Activated naive CD8-positive, alpha-beta T cell treated with anti-CD3 and anti-CD28 coated beads for 36 hours (primary cell): ENCODE results near the gene SPEM2. TPM values are rescaled to one million over a fixed set of nuclear protein-coding genes. Genes with fewer than 3 reads are reported as not detected.

Experiments
- DNase-seq: peaks from one replicate; pipeline ENCODE4 v3.0.0; 2021
- H3K27ac Mint-ChIP-seq: one replicate; pipeline ENCODE4 v1.8.0; 2022; ENCODE audit warnings: mild to moderate bottlenecking, moderate library complexity, mixed read lengths
- H3K27me3 Mint-ChIP-seq: one replicate; pipeline ENCODE4 v1.8.0; 2022; ENCODE audit warnings: mild to moderate bottlenecking, mixed read lengths
- H3K36me3 Mint-ChIP-seq: one replicate; pipeline ENCODE4 v1.8.0; 2021; ENCODE audit warnings: mild to moderate bottlenecking, mixed read lengths
- H3K4me1 Mint-ChIP-seq: one replicate; pipeline ENCODE4 v1.8.0; 2021; ENCODE audit warnings: mixed read lengths
- H3K4me3 Mint-ChIP-seq: one replicate; pipeline ENCODE4 v1.8.0; 2022; ENCODE audit warnings: mild to moderate bottlenecking, moderate library complexity, mixed read lengths
- H3K9me3 Mint-ChIP-seq: one replicate; pipeline ENCODE4 v1.8.0; 2022; ENCODE audit warnings: mixed read lengths
- total RNA-seq, 2 experiments: library from RNA; stranded (reverse); gene quantifications; one replicate each; pipeline ENCODE4 v1.2.3, GENCODE V29; 2021

Gene SPEM2
- total RNA-seq, 2 experiments from 2014 or later = not detected

DNA sequence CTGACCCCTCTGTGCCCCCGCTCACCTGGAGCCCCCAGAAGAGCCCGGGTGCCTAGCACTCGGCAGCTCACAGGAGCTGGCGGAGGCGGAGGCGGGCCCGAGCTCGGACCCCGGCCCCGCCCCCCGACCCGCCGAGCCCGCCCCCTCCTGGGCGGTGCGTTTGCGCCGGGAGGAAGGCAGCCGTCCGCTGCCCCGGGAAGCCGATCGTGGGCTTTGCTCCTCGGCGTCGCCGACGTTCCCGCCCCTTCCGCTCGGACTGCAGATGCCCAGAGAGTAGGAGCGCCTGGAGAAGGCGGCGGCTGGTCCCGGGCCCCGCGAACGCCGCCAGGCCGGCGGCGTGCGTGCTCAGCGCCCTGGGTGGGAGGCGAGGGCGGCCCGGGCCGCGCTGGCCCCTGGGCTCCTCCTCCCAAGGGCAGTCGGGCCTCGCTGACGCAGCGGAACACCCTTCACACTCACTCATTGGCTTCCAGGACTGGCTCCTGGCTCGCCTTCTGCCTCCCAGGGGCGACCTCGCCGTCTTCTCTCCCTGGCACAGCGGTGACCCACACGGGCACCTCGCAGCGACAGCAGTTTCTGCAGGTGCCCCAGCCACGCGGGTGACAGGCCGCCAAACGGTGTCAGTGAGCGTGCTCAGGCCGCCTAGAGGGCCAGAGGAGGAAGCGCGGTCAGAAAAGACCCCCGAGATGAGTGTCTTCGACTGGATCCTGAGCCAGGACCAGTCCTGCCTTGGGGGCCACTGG lies 30.8 kb upstream of the SPEM2 start, which contains the start of gene PLSCR3:
Gene PLSCR3, minus strand, starts transcription at position 74 of the 740 bp plus-strand sequence. CDS start 415 bp downstream, outside the sequence.
- Mint-ChIP-seq H3K36me3 (peaks cover 11% of the 10 kb centered on the region), H3K4me1 (peaks cover 24% of the 10 kb centered on the region), H3K27me3 (no peaks in the 10 kb centered on the region), H3K4me3 (peak within 1 kb of the TSS; percentile 94), H3K27ac (peak within 1 kb of the TSS; percentile 92), H3K9me3 (no peaks in the 10 kb centered on the region)
- peak; percentile 92 for DNase-seq

DNA sequence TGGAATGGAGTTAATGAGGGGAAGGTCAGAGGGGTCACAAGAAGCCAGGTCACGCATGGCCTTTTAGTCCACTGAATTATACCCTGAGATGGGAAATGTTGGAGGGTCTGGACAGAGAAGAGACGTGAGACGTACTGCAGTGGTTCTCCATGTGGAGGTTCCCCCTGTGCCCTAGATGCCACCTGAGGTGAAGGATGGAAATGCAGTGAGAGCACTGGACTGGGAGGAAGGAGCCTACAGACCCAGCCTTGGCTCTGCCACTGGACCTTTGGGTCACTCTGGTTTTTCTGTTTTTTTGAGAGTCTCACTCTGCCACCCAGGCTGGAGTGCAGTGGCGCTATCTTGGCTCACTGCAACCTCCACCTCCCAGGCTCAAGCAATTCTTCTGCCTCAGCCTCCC lies 29.3 kb upstream of the SPEM2 start:
- no peaks in the 10 kb centered on the region for H3K27me3 Mint-ChIP-seq
- DNase-seq = no peak
- H3K9me3 Mint-ChIP-seq = no peaks in the 10 kb centered on the region
- H3K36me3 Mint-ChIP-seq = peaks cover 8% of the 10 kb centered on the region
- no peak overlapping the region for H3K27ac Mint-ChIP-seq
- no peak overlapping the region for H3K4me3 Mint-ChIP-seq
- peaks cover 22% of the 10 kb centered on the region for H3K4me1 Mint-ChIP-seq

DNA sequence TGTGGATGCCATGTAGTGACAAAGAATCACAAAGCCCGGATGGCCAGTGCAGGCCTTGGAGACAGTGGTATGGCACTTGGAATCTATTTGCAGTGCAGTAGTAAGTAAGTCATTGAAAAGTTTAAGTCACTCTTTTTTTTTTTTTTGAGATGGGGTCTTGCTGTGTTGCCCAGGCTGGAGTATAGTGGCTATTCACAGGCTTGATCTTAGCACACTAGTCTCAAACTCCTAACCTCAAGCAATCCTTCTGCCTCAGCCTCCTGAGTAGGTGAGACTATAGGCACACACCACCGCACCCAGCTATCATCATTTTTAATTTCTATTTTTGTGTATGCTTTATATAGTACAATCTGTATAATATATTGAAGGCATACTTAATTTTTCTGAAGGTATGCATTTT lies 26.8 kb upstream of the SPEM2 start:
- H3K27me3 Mint-ChIP-seq = no peaks in the 10 kb centered on the region
- H3K9me3 Mint-ChIP-seq = no peaks in the 10 kb centered on the region
- no peak overlapping the region for H3K4me3 Mint-ChIP-seq
- peaks cover 14% of the 10 kb centered on the region for H3K4me1 Mint-ChIP-seq
- DNase-seq = no peak
- H3K36me3 Mint-ChIP-seq = peaks cover 2% of the 10 kb centered on the region
- H3K27ac Mint-ChIP-seq = no peak overlapping the region

DNA sequence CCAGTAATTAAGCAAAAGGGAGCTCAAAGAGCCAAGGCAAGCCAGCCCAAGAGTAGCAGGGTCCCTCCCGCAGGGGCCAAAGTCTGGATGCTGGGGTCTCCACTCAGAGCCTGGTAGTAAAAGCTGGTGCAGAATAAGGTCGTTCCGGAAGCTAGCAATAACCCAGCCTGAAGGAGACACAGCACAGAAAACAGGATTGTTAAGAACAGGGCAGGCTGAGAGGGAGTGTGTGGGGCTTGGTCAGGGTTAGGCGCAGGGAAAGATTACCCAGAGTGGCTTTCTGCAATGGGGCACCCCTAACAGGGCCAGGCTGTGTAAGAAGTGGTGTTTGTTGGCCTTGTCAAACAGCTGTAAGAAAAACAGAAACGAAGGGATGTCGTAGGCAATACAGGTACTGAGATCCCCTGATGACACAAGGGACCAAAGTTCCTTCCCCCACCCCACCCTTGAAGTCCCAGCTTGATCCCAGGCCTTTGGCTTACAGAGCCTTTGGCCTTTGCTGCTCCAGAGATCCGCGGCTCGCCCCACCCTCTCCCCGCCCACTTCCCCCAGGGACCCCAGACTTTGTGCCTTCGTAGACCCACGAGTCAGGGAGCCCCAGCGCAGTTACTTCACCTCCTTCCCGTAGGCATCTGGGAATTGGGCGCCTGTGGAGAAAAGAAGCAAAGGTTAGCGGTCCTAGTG lies 22.2 kb upstream of the SPEM2 start:
- peak; percentile 21 for DNase-seq
- H3K9me3 Mint-ChIP-seq = no peaks in the 10 kb centered on the region
- H3K36me3 Mint-ChIP-seq = peaks cover 2% of the 10 kb centered on the region
- H3K27ac Mint-ChIP-seq = peak overlapping the region; percentile 82
- H3K27me3 Mint-ChIP-seq = no peaks in the 10 kb centered on the region
- peak overlapping the region; percentile 95 for H3K4me3 Mint-ChIP-seq
- peaks cover 16% of the 10 kb centered on the region for H3K4me1 Mint-ChIP-seq

DNA sequence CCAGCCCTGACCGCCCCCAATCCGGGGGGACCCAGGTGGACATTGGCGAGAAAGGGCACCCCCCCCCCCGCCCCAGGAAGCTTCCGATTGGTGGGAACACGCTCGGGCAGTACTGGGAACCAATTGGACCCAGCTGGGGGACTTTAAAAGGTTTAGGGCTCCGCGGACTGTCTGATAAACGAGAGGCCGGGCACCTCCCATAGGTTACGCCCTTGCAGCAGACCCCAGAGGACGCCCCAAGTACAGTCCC lies 21.8 kb upstream of the SPEM2 start:
- Mint-ChIP-seq H3K9me3 (no peaks in the 10 kb centered on the region), H3K27me3 (no peaks in the 10 kb centered on the region), H3K4me3 (peak overlapping the region; percentile 95), H3K4me1 (peaks cover 16% of the 10 kb centered on the region), H3K36me3 (peaks cover 2% of the 10 kb centered on the region), H3K27ac (peak overlapping the region; percentile 82)
- DNase-seq = no peak

DNA sequence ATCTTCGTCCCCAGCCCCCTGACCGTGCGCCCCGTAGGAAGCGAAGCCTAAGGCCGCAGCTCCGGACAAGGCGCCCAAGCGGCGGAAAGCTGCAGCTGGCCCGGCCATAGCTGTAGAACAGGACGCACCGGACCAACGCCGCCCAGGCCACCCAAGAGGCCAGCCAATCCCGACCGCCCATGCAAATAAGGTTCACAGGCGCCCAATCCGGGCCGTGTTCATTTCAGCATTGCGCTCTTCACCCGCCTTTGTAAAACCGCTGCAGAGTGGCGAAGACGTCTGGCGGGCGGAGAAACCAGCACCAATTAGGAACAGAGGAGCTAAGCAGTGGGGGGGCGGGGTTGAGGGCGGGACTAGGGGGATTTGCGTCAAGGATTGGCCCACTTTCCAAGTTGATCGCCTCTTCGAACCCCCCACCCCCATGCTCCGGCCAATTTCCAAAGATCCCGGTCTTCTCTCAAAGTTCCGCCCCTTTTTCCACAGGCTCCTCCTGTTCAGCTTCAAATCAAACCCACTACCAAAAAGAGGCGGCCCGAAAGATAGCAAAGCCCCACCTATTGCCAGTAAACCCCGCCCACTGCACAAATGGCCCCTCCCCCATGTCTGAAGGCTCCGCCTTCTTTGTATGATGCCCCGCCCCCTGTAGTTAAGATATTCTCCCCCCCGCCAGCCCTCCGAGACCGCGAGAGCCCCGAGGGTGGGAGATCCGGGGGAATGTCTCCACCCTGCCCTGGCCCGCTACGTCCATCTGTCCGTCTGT lies 21.3 kb upstream of the SPEM2 start, which contains the start of gene TMEM256:
Gene TMEM256, minus strand, starts transcription at position 121 of the 760 bp plus-strand sequence. Its CDS starts 13 bp downstream, at position 108.
- Mint-ChIP-seq H3K27ac (peak within 1 kb of the TSS; percentile 95), H3K36me3 (peaks cover 2% of the 10 kb centered on the region), H3K4me3 (peak within 1 kb of the TSS; percentile 95), H3K9me3 (no peaks in the 10 kb centered on the region), H3K27me3 (no peaks in the 10 kb centered on the region), H3K4me1 (peaks cover 16% of the 10 kb centered on the region)
- DNase-seq = peak; percentile 95

DNA sequence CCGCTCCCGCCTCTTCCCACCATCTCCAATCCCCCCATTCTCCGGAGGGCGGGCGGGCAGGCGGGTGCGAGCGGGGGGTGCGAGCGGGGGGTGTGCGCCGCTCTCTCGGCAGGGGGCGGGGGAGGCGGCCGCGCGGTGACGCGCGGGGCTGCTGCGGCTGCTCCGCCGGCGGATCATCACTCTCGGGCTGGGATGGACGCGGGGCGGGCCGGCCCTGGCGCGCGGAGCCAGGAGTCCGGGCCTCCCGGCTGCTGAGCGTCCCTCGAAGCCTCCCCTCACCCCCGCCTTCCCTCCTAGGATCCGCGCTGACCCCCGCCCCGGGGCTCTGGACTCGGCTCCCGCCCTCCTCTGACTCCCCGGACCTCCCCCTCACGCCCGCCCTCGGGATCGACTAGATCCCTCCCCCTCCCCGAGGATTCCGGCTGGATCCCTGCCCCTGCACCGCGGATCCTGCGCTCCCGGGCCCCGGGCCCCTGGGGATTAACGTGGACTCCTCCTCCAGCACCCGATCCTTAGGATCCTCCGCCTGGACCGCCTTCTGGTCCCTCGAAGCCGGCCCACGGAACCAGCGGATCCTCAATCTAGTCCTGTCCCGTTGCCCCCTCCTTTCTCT lies 20.6 kb upstream of the SPEM2 start:
- peak; percentile 72 for DNase-seq
- H3K4me3 Mint-ChIP-seq = peak overlapping the region; percentile 95
- peaks cover 2% of the 10 kb centered on the region for H3K36me3 Mint-ChIP-seq
- no peaks in the 10 kb centered on the region for H3K27me3 Mint-ChIP-seq
- peaks cover 16% of the 10 kb centered on the region for H3K4me1 Mint-ChIP-seq
- H3K9me3 Mint-ChIP-seq = no peaks in the 10 kb centered on the region
- peak overlapping the region; percentile 95 for H3K27ac Mint-ChIP-seq

DNA sequence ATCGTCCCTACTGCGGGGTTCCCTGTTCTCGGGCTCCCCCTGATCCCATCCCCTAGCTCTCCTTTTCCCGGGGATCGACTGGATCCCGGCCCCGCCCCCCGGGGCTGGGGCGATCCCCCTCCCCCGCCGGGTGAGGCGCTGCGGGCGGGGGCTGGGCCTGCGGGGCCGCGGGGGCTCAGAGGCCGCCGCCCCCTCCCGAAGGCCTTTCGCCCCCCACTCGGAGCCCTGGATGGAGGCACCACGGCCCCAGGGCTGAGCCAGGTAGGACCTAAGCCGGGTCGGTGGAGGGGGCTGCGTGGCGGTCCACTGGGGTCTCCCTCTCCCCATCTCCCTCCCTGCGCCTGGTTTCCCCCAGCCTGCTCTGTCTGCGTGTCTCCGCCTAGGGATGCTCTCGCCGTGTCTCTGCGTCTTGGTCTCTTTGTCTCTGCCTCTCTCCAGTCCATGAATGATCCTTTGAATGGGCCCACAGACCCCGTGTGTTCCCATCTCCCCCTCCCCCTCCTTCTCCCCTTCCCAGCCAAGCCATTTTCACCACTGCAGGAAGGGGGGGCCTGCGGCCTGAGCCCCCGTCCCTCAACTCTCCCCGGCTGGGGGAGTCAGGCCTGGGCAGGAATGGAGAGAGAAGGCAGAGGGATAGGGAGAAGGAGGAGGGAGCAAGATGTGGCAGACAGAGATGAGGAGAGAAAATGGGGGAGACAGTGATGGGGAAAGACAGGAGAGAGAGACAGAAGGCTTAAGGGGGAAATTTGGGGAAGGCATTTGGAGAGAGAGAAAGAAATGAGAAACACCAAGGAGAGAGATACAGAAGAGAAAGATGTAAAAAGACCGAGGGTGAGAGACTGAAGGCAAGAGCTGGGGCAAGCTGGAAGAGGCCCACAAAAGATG lies 19.8 kb upstream of the SPEM2 start:
- no peak for DNase-seq
- H3K36me3 Mint-ChIP-seq = peaks cover 2% of the 10 kb centered on the region

DNA sequence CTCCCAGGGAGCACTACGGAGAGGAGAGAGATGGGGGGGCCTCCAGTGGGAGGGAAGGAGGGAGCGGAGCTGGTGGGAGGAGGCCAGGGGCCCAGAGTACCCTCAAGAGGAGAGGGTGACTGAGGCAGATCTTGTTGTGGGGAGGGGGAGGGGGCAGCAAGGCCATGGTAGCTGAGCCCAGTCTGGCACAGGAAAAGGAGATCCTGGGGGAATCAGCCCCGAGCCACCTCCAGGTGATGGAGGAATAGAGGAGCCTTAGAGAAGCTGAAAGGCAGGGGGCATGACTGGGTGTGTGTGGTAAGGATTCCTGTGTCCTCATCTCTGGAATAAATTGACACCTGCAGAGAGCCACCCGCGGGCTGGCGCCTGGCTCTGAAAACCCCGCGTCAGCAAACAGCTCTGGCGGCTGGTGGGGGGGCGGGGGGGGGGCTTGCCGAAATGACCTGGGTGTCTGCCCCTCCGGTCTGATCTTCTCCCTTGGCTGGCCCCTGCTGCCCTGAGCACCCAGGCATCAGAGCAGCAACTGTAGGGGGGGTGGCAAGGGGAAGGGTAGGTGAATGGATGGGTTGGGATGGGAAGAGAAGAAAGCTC lies 19.1 kb upstream of the SPEM2 start:
- Mint-ChIP-seq H3K4me3 (peak overlapping the region; percentile 44), H3K27me3 (no peaks in the 10 kb centered on the region), H3K4me1 (peaks cover 16% of the 10 kb centered on the region), H3K27ac (no peak overlapping the region), H3K36me3 (peaks cover 2% of the 10 kb centered on the region), H3K9me3 (no peaks in the 10 kb centered on the region)
- DNase-seq = no peak

More for the DNA sequence above, 19.8 kb upstream of the SPEM2 start:
- Mint-ChIP-seq H3K9me3 (no peaks in the 10 kb centered on the region), H3K4me1 (peaks cover 16% of the 10 kb centered on the region), H3K27me3 (no peaks in the 10 kb centered on the region), H3K4me3 (peak overlapping the region; percentile 81), H3K27ac (no peak overlapping the region)

DNA sequence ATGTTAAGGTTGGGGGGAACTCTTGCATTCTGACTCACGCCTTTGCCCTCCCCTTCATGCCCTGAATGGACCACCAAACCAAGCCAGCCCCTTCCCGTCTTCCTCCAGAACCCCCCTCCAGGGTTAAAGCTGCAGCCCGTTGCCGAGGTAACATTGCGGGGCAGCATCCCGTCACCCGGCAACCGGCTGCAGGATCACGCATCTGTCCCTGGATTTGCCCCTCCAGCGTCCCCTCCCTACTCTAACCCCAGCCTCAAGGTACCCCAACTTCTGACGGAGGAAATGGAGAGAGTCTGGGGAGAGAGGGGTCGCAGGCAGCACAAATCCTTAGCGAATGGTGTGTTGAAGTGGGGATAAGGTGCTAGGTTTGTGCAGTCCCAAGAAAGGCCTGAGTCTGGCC lies 18.3 kb upstream of the SPEM2 start:
- Mint-ChIP-seq H3K4me1 (peaks cover 16% of the 10 kb centered on the region), H3K27ac (no peak overlapping the region), H3K27me3 (no peaks in the 10 kb centered on the region), H3K9me3 (no peaks in the 10 kb centered on the region), H3K4me3 (no peak overlapping the region), H3K36me3 (no peaks in the 10 kb centered on the region)
- no peak for DNase-seq

DNA sequence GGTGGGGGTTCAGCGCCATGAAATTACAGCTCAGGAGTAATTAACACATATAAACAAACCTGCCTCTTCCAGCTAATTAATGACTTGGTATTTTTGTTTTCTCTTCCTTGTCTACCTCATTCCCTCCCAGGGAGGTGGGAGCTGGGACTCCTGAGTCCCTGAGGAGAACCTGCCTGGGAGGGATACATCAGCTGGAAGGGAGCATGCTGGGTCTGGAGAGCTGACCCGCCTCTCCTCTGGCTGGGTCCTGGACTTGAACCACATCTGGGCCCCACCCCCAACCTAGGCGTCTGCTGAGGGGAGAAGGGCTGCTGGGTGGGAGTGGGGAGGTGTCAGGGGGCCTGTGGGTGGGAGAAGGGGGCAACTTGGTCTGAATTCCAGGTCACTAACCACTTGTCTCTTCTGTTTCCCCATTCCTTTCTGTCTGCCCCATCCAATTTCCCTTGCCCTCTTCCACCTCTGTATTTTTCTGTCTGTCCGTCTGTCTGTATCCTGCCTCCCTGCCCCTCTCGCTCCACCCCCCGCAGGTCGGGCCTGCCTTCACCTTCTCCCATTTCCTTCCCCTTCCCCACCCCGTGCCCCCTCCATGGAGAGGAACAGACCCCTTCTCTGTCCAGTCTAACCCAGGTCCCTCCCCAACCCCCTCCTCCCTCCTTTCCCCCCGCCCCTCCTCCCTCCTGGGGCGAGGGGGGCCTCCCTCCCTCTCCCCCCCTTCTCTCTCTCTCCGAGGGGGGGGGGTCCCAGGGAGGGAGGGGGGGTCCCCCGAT lies 17.7 kb upstream of the SPEM2 start, which contains the start of gene NLGN2:
Gene NLGN2, plus strand, starts transcription at position 361 of the 767 bp plus-strand sequence. CDS start 411 bp downstream, outside the sequence.
- Mint-ChIP-seq H3K36me3 (no peaks in the 10 kb centered on the region), H3K9me3 (no peaks in the 10 kb centered on the region), H3K4me3 (peak within 1 kb of the TSS; percentile 58), H3K27me3 (no peaks in the 10 kb centered on the region), H3K4me1 (peaks cover 16% of the 10 kb centered on the region), H3K27ac (peak within 1 kb of the TSS; percentile 46)
- DNase-seq = no peak

DNA sequence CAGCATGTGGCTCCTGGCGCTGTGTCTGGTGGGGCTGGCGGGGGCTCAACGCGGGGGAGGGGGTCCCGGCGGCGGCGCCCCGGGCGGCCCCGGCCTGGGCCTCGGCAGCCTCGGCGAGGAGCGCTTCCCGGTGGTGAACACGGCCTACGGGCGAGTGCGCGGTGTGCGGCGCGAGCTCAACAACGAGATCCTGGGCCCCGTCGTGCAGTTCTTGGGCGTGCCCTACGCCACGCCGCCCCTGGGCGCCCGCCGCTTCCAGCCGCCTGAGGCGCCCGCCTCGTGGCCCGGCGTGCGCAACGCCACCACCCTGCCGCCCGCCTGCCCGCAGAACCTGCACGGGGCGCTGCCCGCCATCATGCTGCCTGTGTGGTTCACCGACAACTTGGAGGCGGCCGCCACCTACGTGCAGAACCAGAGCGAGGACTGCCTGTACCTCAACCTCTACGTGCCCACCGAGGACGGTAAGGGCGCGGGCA lies 17.1 kb upstream of the SPEM2 start:
- peak; percentile 56 for DNase-seq
- no peak overlapping the region for H3K4me3 Mint-ChIP-seq
- peak overlapping the region; percentile 16 for H3K27ac Mint-ChIP-seq
- peaks cover 10% of the 10 kb centered on the region for H3K4me1 Mint-ChIP-seq
- no peaks in the 10 kb centered on the region for H3K27me3 Mint-ChIP-seq
- H3K9me3 Mint-ChIP-seq = no peaks in the 10 kb centered on the region
- H3K36me3 Mint-ChIP-seq = no peaks in the 10 kb centered on the region

DNA sequence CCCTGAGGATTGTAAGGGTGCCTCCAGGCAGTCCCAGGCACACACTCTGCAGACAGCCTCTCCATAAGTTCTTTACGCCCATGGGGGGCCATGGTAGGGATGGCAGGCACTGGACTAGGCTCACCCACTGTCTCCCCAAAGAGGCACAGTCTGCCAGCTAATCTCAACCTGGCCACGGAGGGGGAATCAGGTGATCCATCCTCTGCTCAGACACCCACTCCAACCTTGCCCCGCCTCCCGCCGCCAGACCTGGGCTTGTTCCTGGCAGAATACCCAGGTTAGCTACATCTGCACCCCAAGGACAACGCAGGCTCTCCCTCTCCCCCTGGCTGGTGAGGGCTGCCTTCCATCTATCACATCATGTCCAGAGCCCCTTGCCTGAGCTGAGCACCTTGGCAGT lies 16.6 kb upstream of the SPEM2 start:
- peak overlapping the region; percentile 15 for H3K4me3 Mint-ChIP-seq

More for the DNA sequence above, 16.6 kb upstream of the SPEM2 start:
- Mint-ChIP-seq H3K9me3 (no peaks in the 10 kb centered on the region), H3K4me1 (peaks cover 10% of the 10 kb centered on the region), H3K27me3 (no peaks in the 10 kb centered on the region), H3K27ac (no peak overlapping the region), H3K36me3 (no peaks in the 10 kb centered on the region)
- no peak for DNase-seq
